Kidney glomerular epithelial cell (primary cell): ENCODE results near the gene PCBD1.

Experiments
- DNase-seq: peaks from one replicate; lab custom pipeline; 2025; lab: John Stamatoyannopoulos, UW

The PCBD1 gene

DNA sequence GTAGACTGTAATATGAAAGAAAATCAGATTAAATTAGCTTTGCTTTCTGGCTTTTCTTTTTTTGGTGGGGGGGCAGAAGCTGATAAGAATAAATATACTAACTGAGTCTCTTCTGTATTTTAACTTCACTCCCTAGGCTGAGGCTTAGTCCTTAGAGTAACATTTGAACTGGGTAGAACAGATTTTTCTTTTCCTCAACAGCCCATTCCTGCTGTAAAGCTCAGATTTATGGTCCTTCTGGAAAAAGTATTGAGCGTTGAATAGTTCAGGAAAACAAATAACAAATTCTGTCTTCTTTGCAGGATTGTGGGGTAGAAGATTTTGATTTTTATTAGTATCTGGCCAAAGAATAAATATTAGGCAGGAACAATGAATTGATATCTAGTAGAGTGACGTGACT lies 54.8 kb downstream of the PCBD1 start:
- DNase-seq = no peak
